Astrocyte (in vitro differentiated cells and primary cell): Measurements from ENCODE around the gene PTX4. TPM values are rescaled to one million over a fixed set of nuclear protein-coding genes. Genes with fewer than 3 reads are reported as not detected.

ENCODE experiments used
- DNase-seq: peaks from one replicate; pipeline ENCODE4 v3.0.0-alpha.2; 2010; ENCODE audit warnings: low read depth
- FAIRE-seq: peaks from 2 replicates; lab custom pipeline; 2011; peaks lifted over from hg19 to GRCh38; lab: Jason Lieb, UNC
- H2AFZ ChIP-seq: 2 replicates; pipeline ENCODE4 v1.6.0; 2012; ENCODE audit warnings: low read depth, low read length, inconsistent platforms
- H3K27ac ChIP-seq: 2 replicates; pipeline ENCODE4 v1.5.1; 2011; ENCODE audit warnings: low read depth, low read length, inconsistent platforms
- H3K27me3 ChIP-seq: 2 replicates; pipeline ENCODE4 v1.6.0; 2011; ENCODE audit warnings: low read length, inconsistent platforms; ENCODE audit not compliant: insufficient read depth
- H3K36me3 ChIP-seq: 2 replicates; pipeline ENCODE4 v1.5.1; 2011; ENCODE audit warnings: low read length, inconsistent platforms; ENCODE audit not compliant: insufficient read depth
- H3K4me1 ChIP-seq: 2 replicates; pipeline ENCODE4 v1.5.1; 2011; ENCODE audit warnings: low read length, inconsistent platforms; ENCODE audit not compliant: insufficient read depth
- H3K4me2 ChIP-seq: 2 replicates; pipeline ENCODE4 v1.6.0; 2012; ENCODE audit warnings: low read length, inconsistent platforms
- H3K4me3 ChIP-seq: 2 replicates; pipeline ENCODE4 v1.5.1; 2011; ENCODE audit warnings: low read depth, mild to moderate bottlenecking, low read length, inconsistent platforms; ENCODE audit not compliant: insufficient read depth
- H3K79me2 ChIP-seq: 2 replicates; pipeline ENCODE4 v1.6.0; 2012; ENCODE audit warnings: mild to moderate bottlenecking, low read length, inconsistent platforms; ENCODE audit not compliant: insufficient read depth
- H3K9ac ChIP-seq: 2 replicates; pipeline ENCODE4 v1.6.0; 2012; ENCODE audit warnings: mild to moderate bottlenecking, low read length, inconsistent platforms
- H3K9me3 ChIP-seq: 2 replicates; pipeline ENCODE4 v1.5.1; 2012; ENCODE audit warnings: low read depth, mild to moderate bottlenecking, low read length, inconsistent platforms; ENCODE audit not compliant: insufficient read depth
- H4K20me1 ChIP-seq: 2 replicates; pipeline ENCODE4 v1.6.0; 2012; ENCODE audit warnings: low read length, inconsistent platforms; ENCODE audit not compliant: insufficient read depth
- H3K27ac Mint-ChIP-seq: one replicate; pipeline ENCODE4 v1.8.0; 2021; ENCODE audit warnings: mild to moderate bottlenecking, mixed read lengths; ENCODE audit not compliant: unreplicated experiment
- H3K27me3 Mint-ChIP-seq: one replicate; pipeline ENCODE4 v1.8.0; 2021; ENCODE audit warnings: low read depth, mixed read lengths; ENCODE audit not compliant: unreplicated experiment
- H3K36me3 Mint-ChIP-seq: one replicate; pipeline ENCODE4 v1.8.0; 2021; ENCODE audit warnings: low read depth, mixed read lengths; ENCODE audit not compliant: unreplicated experiment
- H3K4me1 Mint-ChIP-seq: one replicate; pipeline ENCODE4 v1.8.0; 2021; ENCODE audit warnings: low read depth, mixed read lengths; ENCODE audit not compliant: unreplicated experiment
- H3K4me3 Mint-ChIP-seq: one replicate; pipeline ENCODE4 v1.8.0; 2021; ENCODE audit warnings: mild to moderate bottlenecking, moderate library complexity, mixed read lengths; ENCODE audit not compliant: unreplicated experiment
- H3K9me3 Mint-ChIP-seq: one replicate; pipeline ENCODE4 v1.8.0; 2021; ENCODE audit warnings: mild to moderate bottlenecking, mixed read lengths; ENCODE audit not compliant: unreplicated experiment
- EZH2 ChIP-seq: IDR thresholded peaks from 2 replicates; pipeline ENCODE4 v1.6.1; 2012; ENCODE audit warnings: mild to moderate bottlenecking, low read length, inconsistent platforms; ENCODE audit not compliant: insufficient read depth
- total RNA-seq: library from RNA; stranded (reverse); gene quantifications from 2 replicates; pipeline ENCODE4 v1.2.1, GENCODE V29; 2021
- TF ChIP-seq, protein P1 (sequence below): IDR thresholded peaks from 2 replicates; pipeline ENCODE4 v1.5.1; 2011; ENCODE audit warnings: low read depth, mild to moderate bottlenecking, inconsistent platforms, low read length, moderate library complexity; ENCODE audit not compliant: insufficient read depth

PTX4 gene
- total RNA-seq, 1 donor from 2014 or later = not detected

GRCh38 chr16:1468426-1468810 is 20.3 kb downstream of the PTX4 start:
- Mint-ChIP-seq H3K27ac (no peak overlapping the region), H3K27me3 (no peaks in the 10 kb centered on the region), H3K4me3 (no peak overlapping the region), H3K4me1 (peaks cover 18% of the 10 kb centered on the region), H3K9me3 (no peaks in the 10 kb centered on the region), H3K36me3 (peaks cover 9% of the 10 kb centered on the region)
- no peak overlapping the region for H3K4me3 ChIP-seq
- H3K9me3 ChIP-seq = no peaks in the 10 kb centered on the region
- no peaks in the 10 kb centered on the region for H3K36me3 ChIP-seq
- H3K27ac ChIP-seq = no peak overlapping the region
- no peak overlapping the region for H3K4me2 ChIP-seq
- peaks cover 57% of the 10 kb centered on the region for H4K20me1 ChIP-seq
- no peak for DNase-seq
- no peak overlapping the region for H2AFZ ChIP-seq
- no peak for FAIRE-seq
- peaks cover 17% of the 10 kb centered on the region for H3K4me1 ChIP-seq
- no peak overlapping the region for H3K9ac ChIP-seq
- peaks cover 69% of the 10 kb centered on the region for H3K79me2 ChIP-seq
- no peaks in the 10 kb centered on the region for H3K27me3 ChIP-seq
- TF ChIP-seq EZH2 = no peak
- TF ChIP-seq, protein P1, sequence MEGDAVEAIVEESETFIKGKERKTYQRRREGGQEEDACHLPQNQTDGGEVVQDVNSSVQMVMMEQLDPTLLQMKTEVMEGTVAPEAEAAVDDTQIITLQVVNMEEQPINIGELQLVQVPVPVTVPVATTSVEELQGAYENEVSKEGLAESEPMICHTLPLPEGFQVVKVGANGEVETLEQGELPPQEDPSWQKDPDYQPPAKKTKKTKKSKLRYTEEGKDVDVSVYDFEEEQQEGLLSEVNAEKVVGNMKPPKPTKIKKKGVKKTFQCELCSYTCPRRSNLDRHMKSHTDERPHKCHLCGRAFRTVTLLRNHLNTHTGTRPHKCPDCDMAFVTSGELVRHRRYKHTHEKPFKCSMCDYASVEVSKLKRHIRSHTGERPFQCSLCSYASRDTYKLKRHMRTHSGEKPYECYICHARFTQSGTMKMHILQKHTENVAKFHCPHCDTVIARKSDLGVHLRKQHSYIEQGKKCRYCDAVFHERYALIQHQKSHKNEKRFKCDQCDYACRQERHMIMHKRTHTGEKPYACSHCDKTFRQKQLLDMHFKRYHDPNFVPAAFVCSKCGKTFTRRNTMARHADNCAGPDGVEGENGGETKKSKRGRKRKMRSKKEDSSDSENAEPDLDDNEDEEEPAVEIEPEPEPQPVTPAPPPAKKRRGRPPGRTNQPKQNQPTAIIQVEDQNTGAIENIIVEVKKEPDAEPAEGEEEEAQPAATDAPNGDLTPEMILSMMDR = no peak

- TF ChIP-seq, protein P1 = no peak
- no peak for TF ChIP-seq EZH2
- H3K79me2 ChIP-seq = peaks cover 63% of the 10 kb centered on the region
- Mint-ChIP-seq H3K9me3 (no peaks in the 10 kb centered on the region), H3K4me1 (peaks cover 15% of the 10 kb centered on the region), H3K4me3 (no peak overlapping the region), H3K27ac (no peak overlapping the region), H3K27me3 (no peaks in the 10 kb centered on the region), H3K36me3 (peaks cover 15% of the 10 kb centered on the region)
- H3K4me1 ChIP-seq = peaks cover 17% of the 10 kb centered on the region
- H3K4me2 ChIP-seq = no peak overlapping the region
- H3K27me3 ChIP-seq = no peaks in the 10 kb centered on the region
- no peak overlapping the region for H3K27ac ChIP-seq
- no peak overlapping the region for H2AFZ ChIP-seq
- H3K4me3 ChIP-seq = no peak overlapping the region
- H3K9ac ChIP-seq = no peak overlapping the region
- no peaks in the 10 kb centered on the region for H3K36me3 ChIP-seq
- no peak for DNase-seq
- H3K9me3 ChIP-seq = no peaks in the 10 kb centered on the region
- peaks cover 53% of the 10 kb centered on the region for H4K20me1 ChIP-seq
- FAIRE-seq = no peak
Observed at GRCh38 chr16:1466968-1467521, 21.7 kb downstream of the PTX4 start.

GRCh38 chr16:1466054-1466453 is 22.7 kb downstream of the PTX4 start:
- H3K9me3 Mint-ChIP-seq = no peaks in the 10 kb centered on the region
- H3K4me1 ChIP-seq = peaks cover 9% of the 10 kb centered on the region
- H3K27me3 Mint-ChIP-seq = no peaks in the 10 kb centered on the region
- no peak for DNase-seq
- peaks cover 14% of the 10 kb centered on the region for H3K36me3 Mint-ChIP-seq
- no peak for FAIRE-seq
- H3K4me3 Mint-ChIP-seq = no peak overlapping the region
- TF ChIP-seq, protein P1 = no peak
- no peak for TF ChIP-seq EZH2
- H3K4me3 ChIP-seq = no peak overlapping the region
- no peaks in the 10 kb centered on the region for H3K9me3 ChIP-seq
- H3K27ac Mint-ChIP-seq = no peak overlapping the region
- peaks cover 12% of the 10 kb centered on the region for H3K4me1 Mint-ChIP-seq
- H3K9ac ChIP-seq = no peak overlapping the region
- H3K36me3 ChIP-seq = no peaks in the 10 kb centered on the region
- H3K27ac ChIP-seq = no peak overlapping the region
- H4K20me1 ChIP-seq = peaks cover 43% of the 10 kb centered on the region
- H3K27me3 ChIP-seq = no peaks in the 10 kb centered on the region
- H3K79me2 ChIP-seq = peaks cover 53% of the 10 kb centered on the region
- no peak overlapping the region for H2AFZ ChIP-seq
- H3K4me2 ChIP-seq = no peak overlapping the region
